Parathyroid adenoma (tissue), 2 donors: ENCODE data around the gene RIOX2.

ENCODE experiments used
- H2AFZ ChIP-seq: fragments of 300-600 bp; sonication (generic); one replicate; pipeline ENCODE4 v1.7.0; 2017; ENCODE audit warnings: antibody characterized with exemption, mild to moderate bottlenecking
- H3K27ac ChIP-seq: fragments of 300-600 bp; sonication (generic); one replicate; pipeline ENCODE4 v1.7.0; 2017
- H3K27me3 ChIP-seq: fragments of 300-600 bp; sonication (generic); one replicate; pipeline ENCODE4 v1.7.0; 2017; ENCODE audit warnings: low read length; ENCODE audit not compliant: control insufficient read depth, insufficient read depth
- H3K36me3 ChIP-seq: fragments of 300-600 bp; sonication (generic); one replicate; pipeline ENCODE4 v1.7.0; 2017; ENCODE audit warnings: low read length; ENCODE audit not compliant: control insufficient read depth, insufficient read depth
- H3K4me1 ChIP-seq: fragments of 300-600 bp; sonication (generic); one replicate; pipeline ENCODE4 v1.7.0; 2017; ENCODE audit warnings: control low read depth
- H3K4me2 ChIP-seq: fragments of 300-600 bp; sonication (generic); one replicate; pipeline ENCODE4 v1.7.0; 2017; ENCODE audit warnings: low read length
- H3K4me3 ChIP-seq: fragments of 300-600 bp; sonication (generic); one replicate; pipeline ENCODE4 v1.7.0; 2017; ENCODE audit warnings: low read depth, low read length
- H3K79me2 ChIP-seq: fragments of 300-600 bp; sonication (generic); one replicate; pipeline ENCODE4 v1.7.0; 2017; ENCODE audit warnings: control low read depth
- H3K9ac ChIP-seq: fragments of 300-600 bp; sonication (generic); one replicate; pipeline ENCODE4 v1.7.0; 2017; ENCODE audit warnings: mild to moderate bottlenecking
- H3K9me3 ChIP-seq: fragments of 300-600 bp; sonication (generic); one replicate; pipeline ENCODE4 v1.7.0; 2017; ENCODE audit warnings: low read length; ENCODE audit not compliant: control insufficient read depth
- CTCF ChIP-seq: fragments of 300-600 bp; sonication (generic); IDR thresholded peaks from one replicate; pipeline ENCODE4 v1.7.0; 2017; ENCODE audit warnings: antibody characterized with exemption, mild to moderate bottlenecking
- donor health status: primary hyperparathyroidism.

The RIOX2 gene

DNA sequence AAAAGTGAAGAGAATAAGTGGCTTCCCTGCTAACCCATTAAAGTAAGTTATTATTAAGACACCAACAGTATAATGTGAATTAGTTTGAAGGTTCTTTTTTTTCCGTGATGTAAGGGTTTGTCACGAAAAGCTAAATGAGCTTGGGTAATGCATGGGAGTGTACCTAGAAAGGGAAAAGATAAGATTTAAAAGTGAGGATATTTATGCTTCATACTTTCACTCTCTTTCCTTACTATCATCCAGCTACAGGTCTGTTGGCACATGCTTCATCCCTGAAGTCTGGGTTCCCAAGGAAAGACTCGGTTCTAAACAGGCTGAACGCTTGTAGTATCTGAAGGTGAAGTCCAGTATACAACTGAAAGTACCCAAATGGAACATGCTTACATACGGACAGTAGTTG lies 26.9 kb upstream of the RIOX2 start:
- H2AFZ ChIP-seq: no peak overlapping the region
- no peak overlapping the region for H3K4me2 ChIP-seq
- no peaks in the 10 kb centered on the region for H3K36me3 ChIP-seq
- H3K4me1 ChIP-seq: no peaks in the 10 kb centered on the region
- no peaks in the 10 kb centered on the region for H3K27me3 ChIP-seq
- no peak overlapping the region for H3K27ac ChIP-seq
- H3K9me3 ChIP-seq: no peaks in the 10 kb centered on the region
- no peak overlapping the region for H3K9ac ChIP-seq
- no peak for TF ChIP-seq CTCF
- H3K79me2 ChIP-seq: no peaks in the 10 kb centered on the region
- H3K4me3 ChIP-seq: no peak overlapping the region

DNA sequence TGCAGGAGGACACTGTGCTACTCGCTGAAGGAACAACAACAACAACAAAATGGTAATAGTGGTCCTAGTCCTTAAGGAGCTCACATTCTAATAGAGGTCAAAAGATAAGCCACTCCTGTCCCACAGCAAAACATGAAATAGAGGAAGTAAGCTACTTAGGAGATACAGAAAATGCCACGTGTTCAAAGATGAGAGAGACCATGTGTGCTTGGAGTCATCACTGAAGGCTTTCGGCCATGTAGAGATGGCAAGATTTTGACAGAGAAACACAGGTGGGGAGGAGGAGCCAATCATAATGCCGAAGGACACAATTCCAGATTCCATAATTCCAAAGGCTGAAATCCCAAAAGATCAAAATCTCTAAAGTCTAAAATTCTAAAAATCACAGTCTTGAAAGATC lies 24.8 kb upstream of the RIOX2 start:
- H3K4me1 ChIP-seq: no peaks in the 10 kb centered on the region
- no peaks in the 10 kb centered on the region for H3K79me2 ChIP-seq
- H3K4me3 ChIP-seq: no peak overlapping the region
- H2AFZ ChIP-seq: no peak overlapping the region
- H3K27me3 ChIP-seq: no peaks in the 10 kb centered on the region
- H3K27ac ChIP-seq: no peak overlapping the region
- no peak overlapping the region for H3K4me2 ChIP-seq
- no peak overlapping the region for H3K9ac ChIP-seq
- TF ChIP-seq CTCF: no peak
- no peaks in the 10 kb centered on the region for H3K36me3 ChIP-seq
- no peaks in the 10 kb centered on the region for H3K9me3 ChIP-seq

GRCh38 chr3:97994328-97994945 lies 22.2 kb upstream of the RIOX2 start:
- Histone ChIP-seq H3K4me1 (no peaks in the 10 kb centered on the region), H3K4me3 (no peak overlapping the region), H3K27me3 (no peaks in the 10 kb centered on the region), H3K9ac (no peak overlapping the region), H3K9me3 (no peaks in the 10 kb centered on the region), H2AFZ (no peak overlapping the region), H3K27ac (no peak overlapping the region), H3K36me3 (no peaks in the 10 kb centered on the region), H3K4me2 (no peak overlapping the region), H3K79me2 (no peaks in the 10 kb centered on the region)
- no peak for TF ChIP-seq CTCF

DNA sequence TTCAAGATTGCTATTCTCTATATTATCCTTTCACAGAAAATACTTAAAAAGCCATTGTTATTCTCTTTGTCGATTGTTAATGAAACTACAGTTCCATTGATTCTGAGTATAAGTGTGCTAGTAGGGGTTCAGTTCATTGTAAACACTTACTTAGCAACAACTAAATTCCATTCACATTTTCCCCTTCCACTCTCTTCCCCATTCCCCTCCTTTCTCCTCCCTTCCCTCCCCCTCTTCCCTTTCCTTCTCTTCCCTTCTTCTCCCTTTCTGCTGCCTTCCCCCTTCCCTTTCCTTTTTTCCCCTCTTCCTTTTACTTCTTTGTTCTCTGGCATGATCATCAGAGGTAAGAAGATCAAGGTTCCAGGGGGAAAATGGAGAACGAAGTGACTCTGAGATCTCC lies 21.3 kb upstream of the RIOX2 start:
- H3K4me2 ChIP-seq: no peak overlapping the region
- no peak overlapping the region for H3K9ac ChIP-seq
- H3K27me3 ChIP-seq: no peaks in the 10 kb centered on the region
- H3K36me3 ChIP-seq: no peaks in the 10 kb centered on the region
- H3K27ac ChIP-seq: no peak overlapping the region
- no peak overlapping the region for H2AFZ ChIP-seq
- no peak overlapping the region for H3K4me3 ChIP-seq
- no peaks in the 10 kb centered on the region for H3K4me1 ChIP-seq
- no peak for TF ChIP-seq CTCF
- no peaks in the 10 kb centered on the region for H3K9me3 ChIP-seq
- H3K79me2 ChIP-seq: no peaks in the 10 kb centered on the region

GRCh38 chr3:97992547-97993173 lies 20.4 kb upstream of the RIOX2 start:
- Histone ChIP-seq H3K36me3 (no peaks in the 10 kb centered on the region), H2AFZ (no peak overlapping the region), H3K27me3 (no peaks in the 10 kb centered on the region), H3K4me3 (no peak overlapping the region), H3K9me3 (no peaks in the 10 kb centered on the region), H3K27ac (no peak overlapping the region), H3K4me2 (no peak overlapping the region), H3K9ac (no peak overlapping the region), H3K79me2 (no peaks in the 10 kb centered on the region), H3K4me1 (no peaks in the 10 kb centered on the region)
- TF ChIP-seq CTCF: no peak
